Esophagus muscularis mucosa (tissue), 4 donors: ENCODE data around the gene ANTXR1. TPM values are rescaled to one million over a fixed set of nuclear protein-coding genes. Genes with fewer than 3 reads are reported as not detected.

Experiments
- DNase-seq: peaks from one replicate; pipeline ENCODE4 v3.0.0-alpha.2; 2017; ENCODE audit errors: extremely low spot score
- H3K27ac ChIP-seq, 4 donors: fragments of 200-600 bp; sonication (generic); replicated peaks in 1 of 4; 1 replicate in 3 of 4; 2 replicates in 1 of 4; pipeline ENCODE4 v1.5.1; 2016 to 2019; ENCODE audit warnings: mild to moderate bottlenecking in 1 of 4
- H3K27me3 ChIP-seq, 4 donors: fragments of 200-600 bp; sonication (generic); one replicate each; pipeline versions ENCODE4 v1.5.1 to v1.6.0; 2016 to 2019
- H3K36me3 ChIP-seq, 4 donors: fragments of 200-600 bp; sonication (generic); one replicate each; pipeline ENCODE4 v1.5.1; 2016 to 2019
- H3K4me1 ChIP-seq, 4 donors: fragments of 200-600 bp; sonication (generic); one replicate each; pipeline ENCODE4 v1.5.1; 2016 to 2019
- H3K4me3 ChIP-seq, 4 donors: fragments of 200-600 bp; sonication (generic); 1 replicate in 2 of 4; 2 replicates in 2 of 4; pipeline ENCODE4 v1.5.1; 2016 to 2019; ENCODE audit warnings: mild to moderate bottlenecking in 4 of 4, moderate library complexity in 1 of 4
- H3K9me3 ChIP-seq, 4 donors: fragments of 200-600 bp; sonication (generic); 1 replicate in 3 of 4; 2 replicates in 1 of 4; pipeline ENCODE4 v1.5.1; 2016 to 2019
- CTCF ChIP-seq, 3 experiments: fragments of 200-600 bp in 2 of 3; fragments of 450-650 bp in 1 of 3; sonication (generic) in 2 of 3; IDR thresholded peaks; one replicate each; pipeline ENCODE4 v1.5.1; 2017 to 2019; ENCODE audit warnings: antibody characterized with exemption in 3 of 3, mild to moderate bottlenecking in 2 of 3, moderate library complexity in 1 of 3
- EP300 ChIP-seq: sonication (generic); formaldehyde crosslinking; IDR thresholded peaks from one replicate; pipeline ENCODE4 v1.6.1; 2017; ENCODE audit warnings: antibody characterized with exemption
- POLR2A ChIP-seq: fragments of 450-650 bp; IDR thresholded peaks from one replicate; pipeline ENCODE4 v1.6.1; 2017; ENCODE audit warnings: antibody characterized with exemption, moderate library complexity, mild to moderate bottlenecking, low read depth
- POLR2AphosphoS5 ChIP-seq, 2 donors: sonication (generic); formaldehyde crosslinking; IDR thresholded peaks; one replicate each; pipeline ENCODE4 v1.6.1; 2017; ENCODE audit warnings: antibody characterized with exemption in 2 of 2
- WGBS: methylation state at CpG from one replicate; pipeline ENCODE4 v1.1.5; 2018; 5-methylcytosine and 5-hydroxymethylcytosine counted together
- intact Hi-C: fragments of 100-400 bp; cut with DNase I; formaldehyde crosslinking; loops from one replicate; pipeline ENCODE4 v1.15.1; 2023
- total RNA-seq, 4 donors: library from RNA; depleted of rRNA; stranded (reverse); fragments of >200 nt; gene quantifications; one replicate each; pipeline versions ENCODE4 v1.1.0 to v1.2.1, GENCODE V29; 2016

Gene ANTXR1
- total RNA-seq, 4 donors from 2014 or later, result 74.6 to 115 (median 92.1) TPM

- TF ChIP-seq EP300 (no peak), POLR2AphosphoS5 (IDR thresholded peaks at IDR 0.05) (no peak), POLR2A (no peak), CTCF (IDR thresholded peaks at IDR 0.05) (no peak)
- H3K36me3 ChIP-seq, result peaks cover 0 to 15% (median 6%) of the 10 kb centered on the region in 4 donors
- intact Hi-C loops, result no loop called here
- WGBS, result 72% methylated on average over 5 of the region's 5 CpGs
- H3K4me1 ChIP-seq, result peaks cover 15 to 49% (median 43%) of the 10 kb centered on the region in 4 donors
- H3K9me3 ChIP-seq, result no peaks in the 10 kb centered on the region
- DNase-seq, result no peak
- peak overlapping the region; percentile 68 to 80 (median 74) for H3K27ac ChIP-seq
- H3K4me3 ChIP-seq, result no peak overlapping the region
- H3K27me3 ChIP-seq, result no peaks in the 10 kb centered on the region
These were observed 90.4 kb downstream of the ANTXR1 start for GRCh38 chr2:69103419-69103818.

GRCh38 chr2:69104261-69104660 is 91.3 kb downstream of the ANTXR1 start:
- Histone ChIP-seq H3K27ac (peak overlapping the region; percentile 68 to 80 (median 74)), H3K9me3 (no peaks in the 10 kb centered on the region), H3K4me3 (no peak overlapping the region), H3K4me1 (peaks cover 12 to 50% (median 43%) of the 10 kb centered on the region in 4 donors), H3K36me3 (peaks cover 0 to 15% (median 6%) of the 10 kb centered on the region in 4 donors), H3K27me3 (no peaks in the 10 kb centered on the region)
- 50% methylated on average over 3 of the region's 3 CpGs for WGBS
- TF ChIP-seq EP300 (no peak), CTCF (IDR thresholded peaks at IDR 0.05) (no peak), POLR2A (no peak), POLR2AphosphoS5 (IDR thresholded peaks at IDR 0.05) (no peak)
- intact Hi-C loops, result no loop called here
- no peak for DNase-seq

GRCh38 chr2:69109255-69109654 is 96.3 kb downstream of the ANTXR1 start:
- intact Hi-C loops, result no loop called here
- peaks cover 0 to 63% (median 47%) of the 10 kb centered on the region in 4 donors for H3K4me1 ChIP-seq
- no peaks in the 10 kb centered on the region for H3K9me3 ChIP-seq
- WGBS, result 31% methylated on average over 4 of the region's 4 CpGs
- H3K27ac ChIP-seq, result peak overlapping the region; percentile 66 to 73 (median 69)
- TF ChIP-seq EP300 (no peak), POLR2A (no peak), POLR2AphosphoS5 (IDR thresholded peaks at IDR 0.05) (no peak), CTCF (IDR thresholded peaks at IDR 0.05) (no peak)
- DNase-seq, result no peak
- H3K36me3 ChIP-seq, result no peaks in the 10 kb centered on the region
- no peaks in the 10 kb centered on the region for H3K27me3 ChIP-seq
- H3K4me3 ChIP-seq, result no peak overlapping the region

GRCh38 chr2:69111076-69111475 is 98.1 kb downstream of the ANTXR1 start:
- peak; percentile 21 for DNase-seq
- H3K9me3 ChIP-seq, result no peaks in the 10 kb centered on the region

More at GRCh38 chr2:69111076-69111475, 98.1 kb downstream of the ANTXR1 start:
- Histone ChIP-seq H3K27me3 (no peaks in the 10 kb centered on the region), H3K27ac (peak overlapping the region; percentile 66 to 73 (median 69)), H3K4me3 (no peak overlapping the region), H3K4me1 (peaks cover 0 to 65% (median 50%) of the 10 kb centered on the region in 4 donors), H3K36me3 (no peaks in the 10 kb centered on the region)
- WGBS, result 33% methylated on average over 1 of the region's 1 CpG
- TF ChIP-seq EP300 (no peak), POLR2A (no peak), CTCF (IDR thresholded peaks at IDR 0.05) (no peak), POLR2AphosphoS5 (IDR thresholded peaks at IDR 0.05) (no peak)
- intact Hi-C loops, result no loop called here
